Measurements from ENCODE around the gene LCN9. TPM values are rescaled to one million over a fixed set of nuclear protein-coding genes. Genes with fewer than 3 reads are reported as not detected.

Gene LCN9
- total RNA-seq, 4 donors from 2014 or later: 1.4 TPM; not detected in 3

DNA sequence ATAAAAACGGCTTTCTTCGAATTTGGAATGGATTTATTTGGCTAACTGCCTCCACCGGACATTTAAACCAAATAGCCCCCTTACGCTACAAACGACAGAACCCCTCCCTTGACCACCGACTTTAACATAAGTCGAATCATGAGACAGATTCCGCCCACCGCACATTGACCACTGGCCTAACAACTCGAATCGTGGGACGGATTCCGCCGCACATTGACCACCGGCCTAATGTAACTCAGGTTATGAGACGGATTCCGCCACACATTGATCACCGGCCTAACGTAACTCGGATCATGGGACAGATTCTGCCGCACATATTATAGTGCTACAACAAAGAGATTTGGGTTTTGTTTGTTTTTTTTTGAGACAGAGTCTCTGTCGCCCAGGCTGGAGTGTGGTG is 2.7 kb upstream of the LCN9 start:
- TF ChIP-seq, protein P1, sequence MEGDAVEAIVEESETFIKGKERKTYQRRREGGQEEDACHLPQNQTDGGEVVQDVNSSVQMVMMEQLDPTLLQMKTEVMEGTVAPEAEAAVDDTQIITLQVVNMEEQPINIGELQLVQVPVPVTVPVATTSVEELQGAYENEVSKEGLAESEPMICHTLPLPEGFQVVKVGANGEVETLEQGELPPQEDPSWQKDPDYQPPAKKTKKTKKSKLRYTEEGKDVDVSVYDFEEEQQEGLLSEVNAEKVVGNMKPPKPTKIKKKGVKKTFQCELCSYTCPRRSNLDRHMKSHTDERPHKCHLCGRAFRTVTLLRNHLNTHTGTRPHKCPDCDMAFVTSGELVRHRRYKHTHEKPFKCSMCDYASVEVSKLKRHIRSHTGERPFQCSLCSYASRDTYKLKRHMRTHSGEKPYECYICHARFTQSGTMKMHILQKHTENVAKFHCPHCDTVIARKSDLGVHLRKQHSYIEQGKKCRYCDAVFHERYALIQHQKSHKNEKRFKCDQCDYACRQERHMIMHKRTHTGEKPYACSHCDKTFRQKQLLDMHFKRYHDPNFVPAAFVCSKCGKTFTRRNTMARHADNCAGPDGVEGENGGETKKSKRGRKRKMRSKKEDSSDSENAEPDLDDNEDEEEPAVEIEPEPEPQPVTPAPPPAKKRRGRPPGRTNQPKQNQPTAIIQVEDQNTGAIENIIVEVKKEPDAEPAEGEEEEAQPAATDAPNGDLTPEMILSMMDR (IDR thresholded peaks at IDR 0.05): no peak
- DNase-seq (ENCODE audit: low spot score) (no peak), ATAC-seq (ENCODE audit: low FRiP score) (no peak)

DNA sequence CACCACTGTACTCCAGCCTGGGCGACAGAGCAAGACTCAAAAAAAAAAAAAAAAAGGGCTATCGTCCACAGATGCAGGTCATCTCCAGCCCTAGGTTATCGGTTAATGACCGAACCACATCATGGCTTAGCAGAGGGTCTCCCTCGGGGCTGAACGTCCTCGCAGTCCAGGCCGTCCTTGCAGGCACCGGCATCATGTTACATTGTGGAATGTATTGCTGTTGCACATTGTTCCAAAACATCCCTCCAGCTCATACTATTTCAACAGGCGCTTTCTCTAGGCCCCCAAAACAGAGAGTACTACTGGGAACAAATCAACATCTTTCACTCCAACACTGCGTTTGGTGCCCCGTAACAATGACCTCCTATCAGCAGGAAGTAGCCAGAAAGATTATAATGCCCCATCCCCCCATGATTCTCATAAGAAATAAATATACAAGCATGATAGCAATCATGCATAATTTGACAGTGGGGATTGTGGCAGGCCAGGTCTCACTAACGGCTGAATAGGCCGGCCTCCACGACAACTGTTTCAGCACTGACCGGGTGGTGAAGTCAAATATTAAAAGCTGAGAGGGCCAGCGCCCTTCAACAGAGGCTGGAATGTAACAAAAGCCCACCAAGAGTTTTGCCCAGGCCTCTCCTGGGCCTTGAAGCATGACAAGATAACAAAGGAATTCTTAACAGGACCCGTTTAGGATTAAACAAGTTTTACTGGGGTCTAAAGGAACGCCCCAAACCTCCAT is 1.1 kb upstream of the LCN9 start:
- TF ChIP-seq, protein P1 (IDR thresholded peaks at IDR 0.05): no peak
- no peak for DNase-seq (ENCODE audit: low spot score)
- ATAC-seq (ENCODE audit: low FRiP score): no peak

DNA sequence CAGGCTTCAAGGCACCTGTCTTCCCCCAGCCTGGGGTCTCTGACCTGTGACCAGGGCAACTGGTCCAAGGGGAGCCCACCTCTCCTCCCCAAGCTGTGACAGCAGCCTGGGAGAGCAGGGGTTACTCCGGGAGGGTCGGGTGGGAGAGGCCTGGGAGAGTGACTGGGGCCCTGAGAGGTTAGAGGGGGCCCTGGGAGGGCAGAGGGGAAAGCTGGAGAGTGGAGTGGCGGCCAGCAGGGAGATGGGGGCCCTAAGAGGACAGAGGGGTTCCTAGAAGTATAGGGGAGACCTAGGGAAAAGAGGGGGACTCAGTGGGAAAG is 302 bp downstream of the LCN9 start:
- ATAC-seq (ENCODE audit: low FRiP score) (no peak), DNase-seq (ENCODE audit: low spot score) (no peak)
- TF ChIP-seq, protein P1 (IDR thresholded peaks at IDR 0.05): no peak

DNA sequence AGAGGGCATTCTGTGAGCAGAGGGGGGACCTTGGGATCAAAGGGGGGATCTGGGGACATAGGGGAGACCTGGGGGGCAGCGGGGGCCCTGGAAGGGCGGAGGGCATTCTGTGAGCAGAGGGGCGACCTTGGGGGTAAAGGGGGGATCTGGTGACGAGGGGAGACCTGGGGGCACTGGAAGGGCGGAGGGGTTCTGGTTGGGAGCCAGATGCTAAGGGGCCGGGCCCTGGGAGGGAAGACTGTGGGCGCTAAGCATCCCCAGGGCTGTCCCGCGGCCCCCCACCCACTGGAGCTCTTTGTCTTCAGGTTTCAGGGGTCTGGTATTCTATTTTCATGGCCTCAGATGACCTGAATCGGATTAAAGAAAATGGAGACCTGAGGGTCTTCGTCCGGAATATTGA is 748 bp downstream of the LCN9 start:
- no peak for ATAC-seq (ENCODE audit: low FRiP score)
- TF ChIP-seq, protein P1 (IDR thresholded peaks at IDR 0.05): no peak
- no peak for DNase-seq (ENCODE audit: low spot score)

DNA sequence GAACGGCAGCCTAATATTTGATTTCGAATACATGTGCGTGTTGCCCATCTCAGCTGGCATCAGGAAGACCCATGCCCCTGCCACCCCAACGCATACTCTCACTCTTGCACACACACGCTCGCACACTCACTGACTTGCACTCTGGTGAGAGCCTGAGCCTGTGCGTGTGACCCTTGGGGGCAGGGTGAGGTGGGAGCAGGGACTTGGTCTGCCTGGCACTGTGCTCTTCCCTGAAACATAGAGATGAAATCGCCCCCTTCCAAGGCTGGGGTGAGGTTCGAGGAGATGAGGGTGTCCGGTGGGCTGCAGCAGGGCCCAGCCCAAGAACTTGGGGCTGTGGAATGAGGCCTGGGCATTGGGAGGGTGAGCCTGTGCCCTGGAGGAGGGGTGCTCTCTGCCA is 1.2 kb downstream of the LCN9 start:
- no peak for ATAC-seq (ENCODE audit: low FRiP score)
- TF ChIP-seq, protein P1 (IDR thresholded peaks at IDR 0.05): no peak
- DNase-seq (ENCODE audit: low spot score): no peak

DNA sequence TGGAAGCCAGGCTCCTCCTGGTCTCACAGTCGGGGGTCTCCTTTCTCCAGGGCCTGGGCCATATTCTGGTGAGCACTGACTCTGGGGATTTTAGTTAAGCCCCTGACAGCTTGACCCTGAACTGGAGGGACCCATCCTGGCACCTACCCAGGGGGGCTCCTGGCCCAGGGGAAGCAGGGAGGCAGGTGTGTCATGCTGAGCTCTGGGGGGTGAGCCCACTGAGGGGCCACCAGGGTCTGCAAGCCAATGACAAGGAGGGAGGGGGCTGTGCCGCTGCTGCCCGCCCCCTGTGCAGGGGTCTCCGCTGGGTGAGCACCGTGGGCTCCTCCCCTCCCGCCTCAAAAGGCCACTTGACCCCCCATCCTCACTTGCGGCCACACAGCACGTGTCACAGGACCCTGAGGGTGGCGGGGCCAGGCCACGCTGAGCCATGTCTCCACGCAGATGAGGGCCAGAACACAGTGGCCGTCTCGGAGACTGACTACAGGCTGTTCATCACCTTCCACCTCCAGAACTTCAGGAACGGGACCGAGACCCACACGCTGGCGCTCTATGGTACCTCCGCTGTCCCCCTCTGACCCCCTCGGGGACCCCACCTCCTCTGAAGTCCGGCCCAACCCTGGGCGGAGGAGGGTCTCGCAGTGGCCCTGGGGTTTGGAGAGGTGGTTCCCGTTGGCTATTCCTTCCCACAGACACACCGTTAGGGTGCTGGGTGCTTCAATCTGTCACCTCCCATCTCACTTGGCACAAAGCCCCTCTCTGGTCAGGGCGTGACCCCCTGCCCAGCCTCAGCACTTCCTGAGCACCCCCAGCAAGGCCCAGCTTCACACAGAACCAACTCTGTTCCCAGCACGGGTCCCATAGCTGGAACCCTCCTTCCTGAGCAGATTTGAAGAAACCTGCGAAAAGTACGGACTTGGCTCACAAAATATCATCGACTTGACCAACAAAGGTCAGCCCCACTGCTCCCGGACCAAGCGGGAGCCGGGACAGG is 2.0 kb downstream of the LCN9 start:
- TF ChIP-seq, protein P1 (IDR thresholded peaks at IDR 0.05): no peak
- ATAC-seq (ENCODE audit: low FRiP score) (no peak), DNase-seq (ENCODE audit: low spot score) (no peak)
